Tibial nerve (tissue), 4 donors: ENCODE results near the gene MRPS23. TPM values are rescaled to one million over a fixed set of nuclear protein-coding genes. Genes with fewer than 3 reads are reported as not detected.
A peak's percentile ranks its signal among the peaks of the same experiment; 100 is the strongest.

ENCODE experiments used
- DNase-seq, 2 donors: peaks; one replicate each; pipeline ENCODE4 v3.0.0-alpha.2; 2019; ENCODE audit warnings: low spot score in 2 of 2
- H3K27ac ChIP-seq, 4 donors: fragments of 200-600 bp; sonication (generic) in 3 of 4; one replicate each; pipeline ENCODE4 v1.5.1; 2017 to 2019; ENCODE audit warnings: mild to moderate bottlenecking in 1 of 4
- H3K27me3 ChIP-seq, 2 donors: fragments of 200-600 bp; sonication (generic) in 1 of 2; one replicate each; pipeline versions ENCODE4 v1.5.1 to v1.6.0; 2017 to 2019
- H3K36me3 ChIP-seq, 3 donors: fragments of 200-600 bp; sonication (generic); one replicate each; pipeline ENCODE4 v1.5.1; 2018 to 2019
- H3K4me1 ChIP-seq, 4 donors: fragments of 200-600 bp; sonication (generic) in 3 of 4; one replicate each; pipeline ENCODE4 v1.5.1; 2017 to 2019
- H3K4me3 ChIP-seq, 4 donors: fragments of 200-600 bp; sonication (generic) in 3 of 4; one replicate each; pipeline ENCODE4 v1.5.1; 2017 to 2019; ENCODE audit warnings: mild to moderate bottlenecking in 1 of 4, moderate library complexity in 1 of 4
- H3K9me3 ChIP-seq, 4 donors: fragments of 200-600 bp; sonication (generic) in 3 of 4; one replicate each; pipeline ENCODE4 v1.5.1; 2017 to 2019
- CTCF ChIP-seq, 5 experiments: fragments of 200-600 bp in 3 of 5; fragments of 450-650 bp in 2 of 5; sonication (generic) in 3 of 5; IDR thresholded peaks; one replicate each; pipeline ENCODE4 v1.5.1; 2016 to 2019; ENCODE audit warnings: antibody characterized with exemption in 5 of 5, mild to moderate bottlenecking in 3 of 5, moderate library complexity in 2 of 5
- EP300 ChIP-seq, 2 donors: sonication (generic); formaldehyde crosslinking; IDR thresholded peaks; one replicate each; pipeline ENCODE4 v1.6.1; 2017; ENCODE audit warnings: antibody characterized with exemption in 2 of 2, mild to moderate bottlenecking in 1 of 2
- POLR2A ChIP-seq, 2 donors: fragments of 450-650 bp; IDR thresholded peaks; one replicate each; pipeline ENCODE4 v1.6.1; 2017; ENCODE audit warnings: antibody characterized with exemption in 2 of 2, mild to moderate bottlenecking in 2 of 2, moderate library complexity in 2 of 2
- WGBS, 2 donors: methylation state at CpG; one replicate each; pipeline ENCODE4 v1.1.5; 2018; 5-methylcytosine and 5-hydroxymethylcytosine counted together
- total RNA-seq, 4 donors: library from RNA; depleted of rRNA; stranded (reverse); fragments of >200 nt; gene quantifications; one replicate each; pipeline ENCODE4 v1.1.0, GENCODE V29; 2016

The MRPS23 gene
- total RNA-seq, 4 donors from 2014 or later: 8.0 to 20.1 (median 9.0) TPM

GRCh38 chr17:57868910-57869616 is 19.2 kb upstream of the MRPS23 start:
- Histone ChIP-seq H3K27me3 (no peaks in the 10 kb centered on the region), H3K4me1 (peaks cover 0 to 55% (median 39%) of the 10 kb centered on the region in 4 donors), H3K4me3 (no peak overlapping the region), H3K9me3 (no peaks in the 10 kb centered on the region), H3K36me3 (peaks cover 0 to 68% (median 0%) of the 10 kb centered on the region in 3 donors), H3K27ac (peak overlapping the region in 2 of 4 donors; percentile 75 to 79)
- DNase-seq: no peak
- 84% methylated on average over 13 of the region's 13 CpGs for WGBS, 2 donors
- TF ChIP-seq EP300 (IDR thresholded peaks at IDR 0.05) (no peak), POLR2A (IDR thresholded peaks at IDR 0.05) (no peak), CTCF (IDR thresholded peaks at IDR 0.05) (no peak)

- Histone ChIP-seq H3K27ac (peak overlapping the region in 3 of 4 donors; percentile 57 to 79 (median 75)), H3K4me1 (peaks cover 0 to 50% (median 31%) of the 10 kb centered on the region in 4 donors), H3K27me3 (no peaks in the 10 kb centered on the region), H3K9me3 (no peaks in the 10 kb centered on the region), H3K4me3 (no peak overlapping the region), H3K36me3 (peaks cover 0 to 68% (median 0%) of the 10 kb centered on the region in 3 donors)
- peak; percentile 68 to 69 for DNase-seq
- TF ChIP-seq POLR2A (IDR thresholded peaks at IDR 0.05) (no peak), EP300 (IDR thresholded peaks at IDR 0.05) (peak in 1 of 2 donors; percentile 60), CTCF (IDR thresholded peaks at IDR 0.05) (peak in 4 of 5 experiments; percentile 43 to 71 (median 58))
- WGBS, 2 donors: 29% methylated on average over 22 to 23 of the region's 23 CpGs
These were observed 18.4 kb upstream of the MRPS23 start for GRCh38 chr17:57868007-57868909.

- Histone ChIP-seq H3K4me3 (no peak overlapping the region), H3K9me3 (no peaks in the 10 kb centered on the region), H3K4me1 (peaks cover 0 to 50% (median 29%) of the 10 kb centered on the region in 4 donors), H3K27me3 (no peaks in the 10 kb centered on the region), H3K36me3 (peaks cover 0 to 58% (median 0%) of the 10 kb centered on the region in 3 donors), H3K27ac (peak overlapping the region in 1 of 4 donors; percentile 79)
- 93 to 100% methylated on average over 1 to 10 of the region's 10 CpGs for WGBS, 2 donors
- TF ChIP-seq EP300 (IDR thresholded peaks at IDR 0.05) (no peak), POLR2A (IDR thresholded peaks at IDR 0.05) (no peak), CTCF (IDR thresholded peaks at IDR 0.05) (no peak)
- DNase-seq: no peak
These were observed 17.3 kb upstream of the MRPS23 start for GRCh38 chr17:57867126-57867525.

GRCh38 chr17:57866723-57867122 is 16.9 kb upstream of the MRPS23 start:
- peaks cover 0 to 52% (median 32%) of the 10 kb centered on the region in 4 donors for H3K4me1 ChIP-seq
- H3K4me3 ChIP-seq: no peak overlapping the region
- 89 to 91% methylated on average over 5 of the region's 5 CpGs for WGBS, 2 donors
- DNase-seq: no peak
- TF ChIP-seq CTCF (IDR thresholded peaks at IDR 0.05): no peak
- TF ChIP-seq EP300 (IDR thresholded peaks at IDR 0.05): no peak
- no peak for TF ChIP-seq POLR2A (IDR thresholded peaks at IDR 0.05)
- H3K27me3 ChIP-seq: no peaks in the 10 kb centered on the region
- peaks cover 0 to 54% (median 0%) of the 10 kb centered on the region in 3 donors for H3K36me3 ChIP-seq
- no peaks in the 10 kb centered on the region for H3K9me3 ChIP-seq
- no peak overlapping the region for H3K27ac ChIP-seq
